Brain pericyte (primary cell): ENCODE measurements around the gene PLEKHJ1.
"Not testable (repeated sequence)": the region's sequence is repeated elsewhere in the genome, so short reads cannot be mapped to it uniquely, and the experiment has no call there.

Experiments
- DNase-seq: peaks from one replicate; pipeline ENCODE4 v3.0.0-alpha.2; 2012; ENCODE audit warnings: low read depth, low spot score

The PLEKHJ1 gene

GRCh38 chr19:2236314-2237050, at the start of gene PLEKHJ1, which contains the start of gene SF3A2:
PLEKHJ1 (minus strand) TSS chr19:2236329; CDS start chr19:2236248, 81 bp downstream.
SF3A2 (plus strand) TSS chr19:2236824; CDS start chr19:2243419, 6,595 bp downstream.
- peak; percentile 92 for DNase-seq

- DNase-seq: no peak
These were observed 47.8 kb upstream of the PLEKHJ1 start for GRCh38 chr19:2283835-2284507.

- DNase-seq: no peak
These were observed 46.7 kb upstream of the PLEKHJ1 start for GRCh38 chr19:2282862-2283237.

- no peak for DNase-seq
These were observed 46.1 kb upstream of the PLEKHJ1 start, which contains the start of gene PEAK3 for GRCh38 chr19:2282062-2282861. PEAK3 (minus strand) TSS chr19:2282175; CDS start chr19:2280931, 1,244 bp downstream.

- DNase-seq: not testable (repeated sequence)
These were observed 45.3 kb upstream of the PLEKHJ1 start for GRCh38 chr19:2281265-2282061.

- no peak for DNase-seq
These were observed 44.6 kb upstream of the PLEKHJ1 start for GRCh38 chr19:2280633-2281264.

- no peak for DNase-seq
These were observed 42.5 kb upstream of the PLEKHJ1 start for GRCh38 chr19:2278459-2279158.

- DNase-seq: no peak
These were observed 41.0 kb upstream of the PLEKHJ1 start for GRCh38 chr19:2277138-2277537.

GRCh38 chr19:2276429-2276986, 40.4 kb upstream of the PLEKHJ1 start:
- no peak for DNase-seq

- DNase-seq: no peak
These were observed 39.7 kb upstream of the PLEKHJ1 start for GRCh38 chr19:2275588-2276428.

GRCh38 chr19:2274931-2275535, 38.9 kb upstream of the PLEKHJ1 start:
- DNase-seq: no peak

GRCh38 chr19:2274185-2274711, 38.1 kb upstream of the PLEKHJ1 start:
- DNase-seq: no peak

GRCh38 chr19:2273356-2274184, 37.4 kb upstream of the PLEKHJ1 start:
- DNase-seq: no peak

- DNase-seq: no peak
These were observed 35.3 kb upstream of the PLEKHJ1 start for GRCh38 chr19:2271234-2272103.

GRCh38 chr19:2270423-2271233, 34.5 kb upstream of the PLEKHJ1 start:
- DNase-seq: peak; percentile 52

- no peak for DNase-seq
These were observed 34.0 kb upstream of the PLEKHJ1 start for GRCh38 chr19:2270157-2270422.
